Skin epidermis (tissue), 12 donors: Measurements from ENCODE around the gene RNF34.
"Not testable (repeated sequence)": the region's sequence is repeated elsewhere in the genome, so short reads cannot be mapped to it uniquely, and the experiment has no call there.

ENCODE experiments used
- H3K27ac ChIP-seq, 21 experiments: fragments of 200-600 bp; sonication (generic) in 11 of 21; one replicate each; pipeline ENCODE4 v1.5.0; 2020; ENCODE audit warnings: mild to moderate bottlenecking in 3 of 21, inconsistent platforms in 2 of 21, moderate library complexity in 2 of 21
- H3K4me3 ChIP-seq, 7 experiments: fragments of 200-600 bp; sonication (generic) in 2 of 7; one replicate each; pipeline ENCODE4 v1.5.0; 2020; ENCODE audit warnings: inconsistent platforms in 2 of 7, mild to moderate bottlenecking in 2 of 7, moderate library complexity in 1 of 7

The RNF34 gene, protein sequence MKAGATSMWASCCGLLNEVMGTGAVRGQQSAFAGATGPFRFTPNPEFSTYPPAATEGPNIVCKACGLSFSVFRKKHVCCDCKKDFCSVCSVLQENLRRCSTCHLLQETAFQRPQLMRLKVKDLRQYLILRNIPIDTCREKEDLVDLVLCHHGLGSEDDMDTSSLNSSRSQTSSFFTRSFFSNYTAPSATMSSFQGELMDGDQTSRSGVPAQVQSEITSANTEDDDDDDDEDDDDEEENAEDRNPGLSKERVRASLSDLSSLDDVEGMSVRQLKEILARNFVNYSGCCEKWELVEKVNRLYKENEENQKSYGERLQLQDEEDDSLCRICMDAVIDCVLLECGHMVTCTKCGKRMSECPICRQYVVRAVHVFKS

DNA sequence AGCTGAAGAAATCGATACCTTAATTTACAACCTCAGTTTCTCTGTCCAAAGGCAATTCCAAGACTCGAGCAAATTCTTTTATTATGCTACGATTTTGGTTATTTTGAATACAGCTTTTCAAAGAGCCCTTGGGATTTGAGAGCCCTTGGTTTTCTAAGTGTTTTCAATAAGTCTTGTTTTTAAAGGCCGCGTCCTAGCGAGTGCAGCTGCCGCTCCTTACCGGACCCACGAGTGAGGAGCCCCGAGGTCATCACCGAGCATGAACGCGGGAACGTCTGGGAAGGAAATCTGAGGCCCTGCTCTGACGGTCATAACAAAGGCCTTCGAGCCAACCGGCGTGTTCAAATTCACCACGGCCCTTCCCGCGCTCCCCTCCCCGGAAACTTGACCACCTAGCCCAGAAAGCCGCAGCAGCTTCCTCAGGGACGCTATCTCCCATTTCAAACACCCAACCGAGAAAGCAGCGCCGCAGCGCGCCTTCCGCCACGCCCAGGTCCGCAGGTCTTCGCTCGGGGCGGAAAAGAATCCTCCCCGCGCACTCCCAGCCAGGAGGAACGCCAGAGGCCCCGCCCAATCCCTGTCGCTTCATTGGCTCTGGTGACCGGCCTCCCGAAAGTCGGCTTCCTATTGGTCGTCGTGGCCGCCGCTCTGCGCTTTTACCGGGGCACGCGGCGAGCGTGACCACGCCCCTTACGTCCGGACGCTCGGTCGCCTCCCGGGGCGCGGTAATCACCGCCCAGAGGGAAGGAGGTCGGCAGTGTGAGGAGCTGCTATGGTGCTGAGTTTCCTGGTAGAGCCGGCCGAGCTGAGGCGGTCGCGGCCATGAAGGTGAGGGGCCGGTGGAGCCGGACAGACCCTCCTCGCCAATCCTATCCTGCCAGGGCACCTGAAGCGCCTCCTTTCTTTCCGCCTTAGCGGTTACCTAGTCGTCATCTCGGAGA lies at the start of gene RNF34:
Gene RNF34, plus strand, starts transcription at position 728 of the 941 bp plus-strand sequence. Its CDS starts 95 bp downstream, at position 823.
- Histone ChIP-seq H3K4me3 (peak within 1 kb of the TSS; percentile 69 to 99 (median 91)), H3K27ac (peak within 1 kb of the TSS; percentile 59 to 99 (median 93))

DNA sequence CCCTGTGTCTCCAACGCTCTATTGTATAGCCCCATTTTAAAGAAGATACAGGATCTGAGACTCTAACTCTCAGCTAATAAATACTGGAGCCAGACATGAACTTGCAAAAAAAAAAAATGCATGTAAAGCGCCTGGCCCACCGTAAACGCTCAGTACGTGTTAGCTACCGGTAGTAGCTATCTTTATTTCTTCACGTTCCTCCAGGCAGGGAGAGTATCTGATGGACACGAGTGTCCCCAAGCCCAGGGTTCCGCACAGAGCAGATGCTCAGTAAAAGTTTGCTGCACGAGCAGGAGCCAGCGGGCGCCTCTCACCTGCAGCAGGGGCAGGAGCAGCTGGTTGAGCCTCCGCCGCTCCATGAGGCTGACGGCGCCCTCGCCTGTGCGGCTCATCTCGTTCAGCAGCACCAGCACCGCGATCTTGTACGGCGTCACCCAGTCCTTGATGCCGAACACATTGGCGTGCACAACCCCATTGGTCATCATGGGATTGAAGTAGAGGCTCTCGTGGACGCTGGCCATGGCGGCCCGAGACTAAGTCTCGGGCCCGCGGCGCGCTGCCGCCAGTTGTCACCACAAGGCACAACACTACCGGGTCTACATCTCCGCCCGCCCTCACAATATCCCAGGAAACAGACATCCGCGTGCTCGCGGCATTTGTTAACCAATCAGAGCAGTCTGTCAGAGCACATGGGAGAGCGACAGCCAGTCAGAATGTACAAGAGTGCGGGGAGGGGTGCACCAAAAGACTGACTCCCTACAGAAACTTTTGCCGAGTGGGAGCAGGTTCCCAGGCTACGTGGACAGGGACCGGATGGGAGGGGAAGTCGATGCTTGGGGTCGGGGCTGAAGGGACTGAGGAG lies 47.9 kb upstream of the RNF34 start, which contains the start of gene ANAPC5:
Gene ANAPC5, minus strand, starts transcription at position 592 of the 862 bp plus-strand sequence. Its CDS starts 71 bp downstream, at position 521.
- H3K4me3 ChIP-seq: peak within 1 kb of the TSS; percentile 66 to 97 (median 90)
- peak within 1 kb of the TSS; percentile 44 to 93 (median 83) for H3K27ac ChIP-seq

DNA sequence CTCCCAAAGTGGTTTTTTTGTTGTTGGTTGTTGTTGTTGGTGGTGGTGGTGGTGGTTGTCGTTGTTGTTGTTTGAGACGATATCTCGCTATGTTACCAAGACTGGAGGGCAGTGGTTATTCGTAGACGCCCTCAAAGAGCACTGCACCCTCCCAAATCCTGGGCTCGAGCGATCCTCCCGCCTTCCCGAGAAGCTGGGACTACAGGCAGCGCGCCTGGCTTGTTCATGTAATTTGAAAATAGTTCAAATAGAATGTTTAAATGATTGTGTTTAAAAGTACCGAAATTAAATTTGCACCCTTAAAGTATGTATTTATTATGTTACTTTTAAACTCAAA lies 47.3 kb upstream of the RNF34 start:
- peak overlapping the region in 20 of 21 experiments; percentile 25 to 93 (median 82) for H3K27ac ChIP-seq

DNA sequence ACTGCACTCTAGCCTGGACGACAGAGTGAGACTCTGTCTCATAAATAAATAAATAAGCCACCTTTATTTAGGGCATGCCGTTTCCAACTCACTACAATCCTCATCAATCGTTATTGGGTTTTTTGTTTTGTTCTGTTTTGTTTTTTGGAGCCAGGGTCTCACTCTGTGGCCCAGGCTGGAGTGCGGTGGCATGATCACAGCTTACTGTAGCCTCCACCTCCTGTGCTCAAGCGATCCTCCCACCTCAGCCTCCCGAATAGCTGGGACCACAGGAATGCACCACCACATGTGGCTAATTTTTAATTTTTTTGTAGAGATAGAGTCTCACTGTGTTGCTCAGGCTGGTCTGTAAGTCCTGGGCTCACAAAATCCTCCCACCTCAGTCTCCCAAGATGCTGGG lies 44.1 kb upstream of the RNF34 start:
- Histone ChIP-seq H3K27ac (no peak overlapping the region), H3K4me3 (no peak overlapping the region)

More for the DNA sequence above, 47.3 kb upstream of the RNF34 start:
- peak overlapping the region; percentile 66 to 97 (median 90) for H3K4me3 ChIP-seq

DNA sequence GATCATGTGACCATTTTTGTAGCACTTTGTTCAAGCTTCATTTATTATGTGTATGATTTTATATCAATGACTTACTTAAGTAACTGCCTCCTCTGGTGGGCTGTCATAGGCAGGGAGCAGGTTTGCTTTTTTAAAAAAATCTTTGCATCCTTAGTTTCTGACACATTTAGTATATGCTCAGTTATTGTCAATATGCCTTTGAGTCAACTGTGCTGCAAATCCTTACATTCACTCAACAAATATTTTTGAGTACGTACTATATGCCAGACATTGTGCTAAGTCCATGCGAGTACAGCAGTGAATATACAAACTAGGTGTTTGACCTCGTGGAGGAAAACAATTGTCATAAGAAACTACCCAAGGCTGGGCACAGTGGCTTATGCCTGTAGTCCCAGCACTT lies 43.3 kb upstream of the RNF34 start:
- H3K4me3 ChIP-seq: no peak overlapping the region
- H3K27ac ChIP-seq: no peak overlapping the region

DNA sequence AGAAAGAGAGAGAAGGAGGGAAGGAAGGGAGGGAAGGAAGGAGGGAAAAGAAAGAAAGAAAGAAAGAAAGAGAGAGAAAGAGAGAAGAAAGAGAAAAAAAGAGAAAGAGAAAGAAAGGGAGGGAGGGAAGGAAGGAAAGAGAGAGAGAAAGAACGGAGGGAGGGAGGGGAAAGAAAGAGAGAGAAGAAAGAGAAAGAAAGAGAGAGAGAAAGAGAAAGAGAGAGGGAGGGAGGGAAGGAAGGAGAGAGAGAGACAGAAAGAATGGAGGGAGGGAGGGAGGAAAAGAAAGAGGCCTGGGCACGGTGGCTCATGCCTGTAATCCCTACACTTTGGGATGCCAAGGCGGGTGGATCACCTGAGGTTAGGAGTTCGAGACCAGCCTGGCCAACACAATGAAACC lies 42.6 kb upstream of the RNF34 start:
- no peak overlapping the region for H3K27ac ChIP-seq
- no peak overlapping the region for H3K4me3 ChIP-seq

DNA sequence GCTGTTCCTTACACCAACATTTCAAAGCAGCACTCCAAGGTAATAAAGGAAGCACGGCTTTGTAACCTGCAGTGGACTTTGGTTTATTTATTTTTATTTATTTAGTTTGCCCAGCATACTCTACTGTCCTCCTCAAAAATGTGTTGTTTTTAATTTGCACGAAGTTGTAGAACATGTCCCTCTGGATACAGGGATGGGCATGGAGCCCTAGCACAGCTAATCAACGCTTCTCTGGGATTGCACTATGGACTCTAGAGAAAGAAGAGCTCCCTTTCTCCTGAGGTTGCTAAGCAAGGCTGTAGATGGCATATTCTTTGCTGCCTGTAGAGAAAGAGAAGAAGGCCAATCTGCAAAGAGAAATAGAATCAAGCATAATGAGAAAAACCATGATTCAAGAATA lies 41.8 kb upstream of the RNF34 start:
- Histone ChIP-seq H3K4me3 (no peak overlapping the region), H3K27ac (no peak overlapping the region)

DNA sequence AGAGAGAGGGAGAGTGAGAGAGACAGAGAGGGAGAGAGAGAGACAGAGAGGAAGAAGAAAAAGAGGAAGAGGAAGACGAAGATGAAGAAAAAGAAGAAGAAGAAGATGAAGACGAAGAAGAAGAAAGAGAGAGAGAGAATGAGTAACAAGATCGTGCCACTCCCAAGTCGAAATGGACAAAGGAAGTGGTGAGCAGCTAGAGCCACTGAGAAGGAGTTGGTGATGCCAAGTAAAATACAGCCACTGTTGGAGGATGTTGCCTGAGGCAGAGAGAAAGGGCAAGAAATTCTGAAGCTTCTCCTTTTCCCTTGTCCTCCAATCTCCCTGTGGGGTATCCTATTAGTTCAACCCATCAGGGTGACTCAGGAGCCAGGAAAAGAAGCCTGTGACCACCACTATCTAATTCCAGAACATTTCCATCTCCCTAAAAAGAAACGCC lies 35.2 kb upstream of the RNF34 start:
- Histone ChIP-seq H3K27ac (no peak overlapping the region), H3K4me3 (no peak overlapping the region)

DNA sequence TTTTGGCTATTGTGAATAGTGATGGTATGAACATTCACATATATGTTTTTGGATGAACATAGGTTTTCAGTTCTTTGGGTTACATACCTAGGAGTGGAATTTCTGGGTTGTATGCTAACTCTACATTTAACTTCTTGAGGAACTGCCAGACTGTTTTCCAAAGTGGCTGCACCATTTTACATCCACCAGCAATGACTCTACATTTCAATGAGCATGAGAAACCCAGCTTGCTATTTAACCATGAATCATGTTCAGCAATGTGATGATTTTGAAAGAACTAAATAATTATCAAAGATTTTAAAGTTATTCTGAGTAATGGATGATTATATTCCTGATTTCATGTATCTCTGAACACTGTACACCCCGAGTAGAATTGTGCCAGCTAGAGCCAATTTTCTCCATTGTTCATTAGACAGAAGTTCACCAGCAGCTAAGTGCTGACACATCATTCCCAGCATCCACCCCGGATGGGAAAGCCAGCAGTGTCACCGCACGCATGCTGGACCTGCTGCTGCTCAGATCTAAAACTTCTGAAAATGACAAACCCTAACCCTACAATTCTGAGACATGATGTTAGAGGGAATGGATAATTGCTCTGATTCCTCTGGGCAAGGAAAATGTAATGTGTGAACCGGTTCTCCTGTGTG lies 34.4 kb upstream of the RNF34 start:
- Histone ChIP-seq H3K4me3 (no peak overlapping the region), H3K27ac (no peak overlapping the region)

DNA sequence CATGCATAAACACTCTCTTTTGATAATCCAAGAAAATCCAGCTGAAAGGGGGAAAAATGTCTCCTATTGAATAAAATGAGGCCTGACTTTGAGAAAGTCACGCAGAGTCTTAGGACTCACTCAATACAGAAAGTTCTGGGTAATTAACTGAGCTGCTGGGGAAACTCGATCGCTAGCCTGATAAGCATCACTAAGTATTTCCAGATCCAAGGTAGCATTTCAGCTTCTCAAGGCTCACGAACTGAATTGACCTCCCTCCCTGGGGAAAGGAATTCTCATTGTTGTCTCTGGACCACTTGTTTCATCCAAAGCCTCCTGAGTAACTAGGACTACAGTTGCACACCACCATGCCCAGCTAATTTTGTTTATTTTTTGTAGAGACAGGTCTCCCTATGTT lies 33.9 kb upstream of the RNF34 start:
- Histone ChIP-seq H3K4me3 (no peak overlapping the region), H3K27ac (no peak overlapping the region)

DNA sequence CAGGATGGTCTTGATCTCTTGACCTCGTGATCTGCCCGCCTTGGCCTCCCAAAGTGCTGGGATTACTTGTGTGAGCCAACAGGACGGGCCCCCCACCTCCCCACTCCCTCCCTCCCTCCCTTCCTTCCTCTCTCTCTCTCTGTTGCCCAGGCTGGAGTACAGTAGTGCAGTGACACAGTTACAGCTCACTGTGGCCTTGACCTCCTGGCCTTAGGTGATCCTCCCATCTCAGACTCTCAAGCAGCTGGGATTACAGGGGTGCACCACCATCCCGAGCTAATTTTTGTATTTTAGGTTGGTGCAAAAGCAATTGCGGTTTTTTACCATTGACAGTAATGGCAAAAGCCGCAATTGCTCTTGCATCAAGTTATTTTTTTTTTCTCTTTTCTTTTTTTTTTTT lies 28.5 kb upstream of the RNF34 start:
- no peak overlapping the region for H3K4me3 ChIP-seq
- no peak overlapping the region for H3K27ac ChIP-seq

DNA sequence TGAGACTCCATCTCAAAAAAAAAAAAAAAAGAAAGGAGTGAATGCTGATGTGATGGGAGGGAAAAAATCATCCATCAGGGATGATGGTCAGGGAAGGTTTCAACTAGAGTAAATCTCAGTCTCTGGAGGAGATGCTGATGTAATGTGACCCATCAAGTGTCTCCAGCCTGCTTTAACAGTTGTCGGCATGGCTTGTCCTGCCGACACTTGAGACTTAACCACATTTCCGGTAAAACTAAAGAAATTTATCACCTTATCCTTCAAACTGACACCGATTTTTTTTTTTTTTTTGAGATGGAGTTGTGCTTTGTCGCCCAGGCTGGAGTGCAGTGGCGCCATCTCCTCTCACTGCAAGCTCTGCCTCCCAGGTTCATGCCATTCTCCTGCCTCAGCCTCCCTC lies 26.2 kb upstream of the RNF34 start:
- H3K4me3 ChIP-seq: no peak overlapping the region
- no peak overlapping the region for H3K27ac ChIP-seq

DNA sequence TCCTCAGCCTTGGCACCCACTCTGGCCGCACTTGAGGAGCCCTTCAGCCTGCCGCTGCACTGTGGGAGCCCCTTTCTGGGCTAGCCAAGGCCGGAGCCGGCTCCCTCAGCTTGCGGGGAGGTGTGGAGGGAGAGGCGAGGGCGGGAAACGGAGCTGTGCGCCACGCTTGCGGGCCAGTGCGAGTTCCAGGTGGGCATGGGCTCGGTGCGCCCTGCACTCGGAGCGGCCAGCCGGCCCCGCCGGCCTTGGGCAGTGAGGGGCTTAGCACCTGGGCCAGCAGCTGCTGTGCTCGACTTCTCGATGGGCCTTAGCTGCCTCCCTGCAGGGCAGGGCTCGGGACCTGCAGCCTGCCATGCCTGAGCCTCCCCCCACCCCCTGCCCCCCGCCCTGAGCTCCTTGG lies 25.6 kb upstream of the RNF34 start:
- not testable (repeated sequence) for H3K27ac ChIP-seq, H3K4me3 ChIP-seq

DNA sequence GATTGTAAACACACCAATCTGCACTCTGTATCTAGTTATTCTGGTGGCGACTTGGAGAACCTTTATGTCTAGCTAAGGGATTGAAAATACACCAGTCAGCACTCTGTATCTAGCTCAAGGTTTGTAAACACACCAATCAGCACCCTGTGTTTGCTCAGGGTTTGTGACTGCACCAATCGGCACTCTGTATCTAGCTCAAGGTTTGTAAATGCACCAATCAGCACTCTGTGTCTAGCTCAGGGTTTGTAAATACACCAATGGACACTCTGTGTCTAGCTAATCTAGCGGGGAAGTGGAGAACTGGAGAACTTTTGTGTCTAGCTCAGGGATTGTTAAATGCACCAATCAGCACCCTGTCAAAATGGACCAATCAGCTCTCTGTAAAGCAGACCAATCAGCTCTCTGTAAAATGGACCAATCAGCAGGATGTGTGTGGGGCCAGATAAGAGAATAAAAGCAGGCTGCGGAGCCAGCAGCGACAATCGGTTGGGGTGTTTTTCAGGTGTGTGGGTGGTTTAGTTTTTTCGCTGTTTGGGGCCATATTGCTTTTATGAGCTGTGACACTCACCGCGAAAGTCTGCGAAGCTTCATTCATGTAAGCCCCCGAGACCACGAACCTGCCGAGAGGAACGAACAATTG lies 24.9 kb upstream of the RNF34 start:
- not testable (repeated sequence) for H3K27ac ChIP-seq, H3K4me3 ChIP-seq

DNA sequence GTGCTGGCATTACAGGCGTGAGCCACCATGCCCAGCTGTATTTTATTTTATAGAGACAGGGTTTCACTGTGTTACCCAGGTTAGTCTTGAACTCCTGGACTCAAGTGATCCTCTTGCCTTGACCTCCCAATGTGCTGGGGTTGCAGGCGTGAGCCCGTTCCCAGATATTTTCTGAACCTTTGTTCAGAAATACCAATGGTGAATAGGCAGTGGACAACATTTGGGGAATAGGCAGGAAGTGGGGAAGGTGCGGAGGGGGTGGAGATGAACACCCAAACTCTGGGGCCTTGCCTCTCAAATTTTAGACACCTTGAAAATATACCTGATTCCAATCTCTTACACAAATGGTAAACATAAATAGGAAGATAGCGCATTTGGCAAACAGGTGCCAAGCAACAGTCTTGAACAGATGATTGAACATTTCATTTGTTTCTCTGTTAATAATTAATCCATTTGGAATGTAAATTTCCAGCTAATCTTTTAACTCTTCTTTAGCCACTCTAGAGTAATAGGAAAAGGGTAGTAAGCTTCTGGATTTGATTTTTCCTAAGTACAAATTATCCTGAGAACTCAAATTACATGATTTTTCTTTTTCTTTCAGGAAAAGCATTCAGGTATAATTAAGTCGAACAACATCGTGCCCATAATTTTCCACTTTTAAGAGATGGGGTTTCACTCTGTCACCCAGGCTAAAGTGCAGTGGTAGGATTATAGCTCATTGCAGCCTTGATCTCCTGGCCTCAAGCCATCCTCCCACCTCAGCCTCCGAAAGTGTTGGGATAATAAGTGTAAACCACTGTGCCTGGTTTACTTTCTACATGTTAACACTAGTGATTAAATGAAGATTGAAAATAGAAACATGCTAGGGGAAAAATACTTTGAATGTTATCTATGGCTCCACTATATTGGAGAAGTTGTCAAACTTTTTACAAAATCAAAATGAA lies 22.9 kb upstream of the RNF34 start:
- Histone ChIP-seq H3K4me3 (no peak overlapping the region), H3K27ac (no peak overlapping the region)

DNA sequence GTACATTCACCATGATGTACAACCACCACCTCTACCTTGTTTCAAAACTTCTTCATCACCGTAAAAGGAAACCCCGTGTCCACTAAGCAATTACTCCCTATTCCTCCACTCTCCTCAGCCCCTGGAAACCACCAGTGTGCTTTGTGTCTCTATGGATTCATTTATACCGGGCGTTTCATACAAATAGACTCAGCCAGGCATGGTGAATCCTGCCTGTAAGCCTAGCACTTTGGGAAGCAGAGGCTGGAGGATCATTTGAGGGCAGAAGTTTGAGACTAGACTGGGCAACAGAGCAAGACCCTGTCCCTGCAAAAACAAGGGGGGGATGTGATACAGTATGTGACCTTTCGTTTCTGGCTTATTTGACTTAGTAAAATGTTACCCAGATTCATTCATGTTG lies 21.2 kb upstream of the RNF34 start:
- no peak overlapping the region for H3K4me3 ChIP-seq
- no peak overlapping the region for H3K27ac ChIP-seq

DNA sequence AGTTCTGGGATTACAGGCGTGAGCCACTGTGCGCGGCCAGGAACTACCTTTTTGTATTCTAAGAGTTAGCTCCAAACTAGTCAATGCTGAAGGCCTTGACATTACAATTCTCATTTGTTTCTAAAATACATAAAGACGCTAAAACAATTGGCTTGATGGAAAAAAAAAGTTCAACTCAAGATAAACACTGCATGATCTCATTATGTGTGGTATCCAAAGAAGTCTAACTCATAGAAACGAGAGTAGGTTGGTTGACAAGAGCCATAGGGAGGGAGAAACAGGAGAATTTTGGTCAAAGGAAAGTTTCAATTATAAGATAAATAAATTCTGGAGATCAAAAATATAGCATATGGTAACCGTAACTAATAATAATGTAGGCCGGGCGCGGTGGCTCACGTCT lies 20.0 kb upstream of the RNF34 start:
- Histone ChIP-seq H3K4me3 (no peak overlapping the region), H3K27ac (no peak overlapping the region)

DNA sequence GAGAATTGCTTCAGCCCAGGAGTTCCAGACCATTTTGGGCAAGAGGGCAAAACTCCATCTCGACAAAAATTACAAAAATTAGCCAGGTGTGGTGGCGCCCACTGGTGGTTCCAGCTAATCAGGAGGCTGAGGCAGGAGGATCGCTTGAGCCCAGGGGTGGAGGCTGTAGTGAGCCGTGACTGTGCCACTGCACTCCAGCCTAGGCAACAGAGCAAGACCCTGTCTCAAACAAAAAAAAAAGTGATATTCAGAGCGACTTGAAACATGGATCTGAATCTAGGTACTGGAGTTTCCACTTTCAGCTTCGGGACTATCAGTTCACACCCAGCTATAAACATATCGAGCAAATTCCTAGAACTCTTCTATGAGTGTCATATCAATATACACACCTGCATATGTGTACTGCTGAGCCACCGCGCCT lies 16.3 kb upstream of the RNF34 start:
- Histone ChIP-seq H3K4me3 (no peak overlapping the region), H3K27ac (no peak overlapping the region)
